SHP77 (cell line): ENCODE results near the gene POLDIP2.

Source experiments
- DNase-seq, 2 experiments: peaks; one replicate each; lab custom pipeline; 2025; lab: John Stamatoyannopoulos, UW

POLDIP2 gene

DNA sequence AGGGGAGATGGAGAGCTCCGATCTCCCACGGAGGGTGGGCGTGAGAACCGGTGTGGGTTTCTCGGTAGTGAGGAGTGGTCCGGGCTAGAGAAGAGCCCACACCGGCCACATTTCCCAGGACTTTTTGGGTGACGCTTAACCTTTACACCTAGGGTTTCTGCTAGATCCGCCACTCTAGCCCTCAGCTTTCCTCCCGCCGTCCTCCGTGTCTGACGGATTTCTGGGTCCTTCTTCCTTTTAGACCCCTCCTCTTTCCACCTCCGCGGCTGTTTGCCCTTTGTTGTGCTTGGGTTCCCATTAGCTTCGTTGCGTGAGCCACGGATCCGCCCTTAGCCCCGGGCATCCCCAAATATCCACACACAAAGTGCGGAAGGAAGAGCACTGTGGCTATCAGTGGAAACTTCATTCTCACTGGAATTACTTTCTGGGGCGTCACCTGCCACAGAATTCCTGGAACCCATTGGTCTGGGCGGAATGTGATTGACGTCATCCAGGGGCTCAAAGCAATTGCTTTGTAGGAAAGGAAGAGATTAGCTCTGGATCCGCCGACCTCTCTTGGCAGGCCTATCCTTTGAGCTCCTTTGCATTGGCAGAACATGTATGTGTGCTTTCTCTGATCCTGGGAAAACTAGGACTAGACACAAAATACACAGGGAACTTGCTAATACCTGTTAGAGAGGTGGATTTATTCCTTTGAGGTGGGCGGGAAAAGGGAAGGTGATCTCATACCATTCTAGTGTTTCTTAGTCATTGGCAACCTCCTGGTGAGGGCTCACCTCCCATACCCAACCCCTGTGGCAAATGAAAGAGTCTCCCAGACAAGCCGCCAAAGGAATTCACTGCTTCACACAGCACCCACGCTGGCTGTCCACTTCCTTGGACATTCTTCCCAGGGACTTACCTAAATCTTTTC lies 21.1 kb downstream of the POLDIP2 start:
- peak; percentile 57 to 65 for DNase-seq

DNA sequence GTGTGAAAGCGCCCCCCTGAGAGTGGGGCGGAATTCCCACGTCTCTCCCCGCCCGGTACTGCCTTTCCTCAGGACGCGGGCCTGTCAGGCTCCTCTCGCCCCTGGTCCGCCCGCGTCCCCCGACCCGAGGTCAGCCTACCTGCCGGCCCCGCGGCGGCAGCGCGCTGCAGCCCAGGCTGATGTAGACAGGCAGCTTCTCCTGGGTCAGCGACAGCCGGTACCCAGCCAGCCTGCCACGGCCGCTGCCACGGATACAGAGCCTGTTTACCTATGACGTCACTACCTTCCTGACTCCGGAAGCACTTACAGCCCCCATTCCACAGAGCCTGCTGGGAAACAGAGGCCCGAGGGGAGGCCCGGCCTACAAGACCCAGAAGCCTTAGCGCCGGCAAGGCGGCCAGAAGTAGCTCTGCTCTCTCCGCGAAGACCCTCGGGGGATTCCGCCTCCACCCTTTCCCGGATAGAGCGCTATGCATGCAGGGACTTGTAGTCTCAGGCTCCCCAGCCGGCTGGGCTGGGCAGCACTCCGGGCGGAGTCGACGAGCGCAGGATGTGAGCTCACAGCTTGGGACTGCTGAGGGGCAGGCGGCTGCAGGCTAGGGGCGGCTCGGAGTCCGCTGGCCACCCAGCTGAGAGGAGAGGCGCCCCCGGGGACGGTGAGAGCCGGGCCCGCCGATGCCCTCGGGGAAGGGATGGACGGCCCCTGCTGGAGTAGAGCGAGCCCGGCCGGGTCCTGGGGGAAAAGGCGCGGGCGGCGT lies 21.9 kb downstream of the POLDIP2 start, which contains the start of the genes IFT20 and TNFAIP1:
Gene IFT20, minus strand, starts transcription at position 272 of the 758 bp plus-strand sequence. CDS start 3,487 bp downstream, outside the sequence.
Gene TNFAIP1, plus strand, starts transcription at position 561 of the 758 bp plus-strand sequence. CDS start 3,761 bp downstream, outside the sequence.
- peak; percentile 99 for DNase-seq

DNA sequence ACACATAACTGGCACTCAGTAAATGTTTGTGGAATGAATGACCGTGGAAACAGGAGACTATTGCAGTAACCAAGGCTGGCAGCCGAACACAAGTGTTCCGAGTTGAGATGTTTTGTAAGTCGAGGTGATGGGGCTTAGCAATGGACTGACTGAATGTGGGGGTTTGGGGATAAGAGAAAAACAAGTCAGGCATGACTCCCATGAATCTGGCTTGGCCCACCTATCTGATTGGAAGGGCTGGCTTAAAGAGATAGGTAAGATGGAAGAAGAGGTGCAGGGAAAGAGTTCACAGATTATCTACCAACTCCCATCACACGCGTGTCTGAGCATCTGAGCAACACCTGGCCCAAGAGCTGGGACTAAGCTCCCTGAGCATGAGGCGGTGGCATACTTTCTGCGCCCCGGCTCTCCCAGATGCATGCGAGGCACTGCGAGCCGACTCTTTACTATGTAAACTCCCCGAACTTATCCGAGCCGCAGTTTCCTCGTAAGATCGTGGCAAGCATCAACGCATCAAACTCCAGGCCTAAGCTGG lies 22.6 kb downstream of the POLDIP2 start:
- no peak for DNase-seq

DNA sequence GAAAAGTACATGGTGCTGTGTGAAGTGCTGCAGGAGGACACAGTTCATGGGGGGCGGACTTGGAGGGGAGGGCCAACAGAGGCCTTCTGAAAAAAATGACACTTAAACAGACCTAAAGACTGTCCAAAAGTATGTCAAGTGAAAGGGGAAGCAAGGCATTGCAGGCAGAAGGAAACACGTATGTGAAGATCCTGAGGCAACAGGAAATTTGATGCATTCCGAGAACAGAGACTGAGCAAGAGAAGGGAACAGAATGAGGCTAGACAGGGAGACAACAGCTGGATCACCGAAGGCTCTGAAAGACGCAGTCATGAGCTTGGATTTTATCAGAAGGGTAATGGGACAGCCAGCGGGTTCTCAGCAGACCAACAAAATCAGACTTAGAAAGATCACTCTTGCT lies 23.2 kb downstream of the POLDIP2 start:
- no peak for DNase-seq

DNA sequence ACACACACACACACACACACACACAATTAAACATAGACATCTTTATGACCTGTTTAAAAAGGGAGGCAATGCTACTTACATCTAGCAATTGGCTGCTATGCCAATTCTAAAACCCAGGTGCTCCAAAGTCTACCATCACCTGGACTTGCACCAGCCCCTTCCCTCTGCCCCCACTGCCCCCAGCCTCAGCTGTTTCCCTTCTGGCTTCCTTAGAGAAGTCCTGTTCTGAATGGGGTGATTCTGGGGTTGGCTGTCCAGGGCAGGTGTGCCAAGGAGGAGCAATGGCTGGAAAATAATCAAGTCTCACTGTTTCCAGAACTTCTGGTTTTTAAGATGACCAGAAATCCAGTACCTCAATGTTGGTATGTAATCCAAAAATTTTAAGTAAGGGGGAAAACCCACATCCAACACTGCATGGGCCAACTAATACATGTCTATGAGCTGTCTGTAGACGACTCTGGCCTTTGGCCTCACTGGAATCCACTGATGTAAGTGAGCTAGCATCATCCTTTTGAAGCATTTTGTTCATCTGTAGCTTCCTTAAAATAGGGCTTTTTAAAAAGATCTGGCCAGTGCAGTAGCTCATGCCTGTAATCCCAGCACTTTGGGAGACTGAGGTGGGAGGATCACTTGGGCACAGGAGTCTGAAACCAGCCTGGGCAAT lies 24.1 kb downstream of the POLDIP2 start:
- DNase-seq = no peak

DNA sequence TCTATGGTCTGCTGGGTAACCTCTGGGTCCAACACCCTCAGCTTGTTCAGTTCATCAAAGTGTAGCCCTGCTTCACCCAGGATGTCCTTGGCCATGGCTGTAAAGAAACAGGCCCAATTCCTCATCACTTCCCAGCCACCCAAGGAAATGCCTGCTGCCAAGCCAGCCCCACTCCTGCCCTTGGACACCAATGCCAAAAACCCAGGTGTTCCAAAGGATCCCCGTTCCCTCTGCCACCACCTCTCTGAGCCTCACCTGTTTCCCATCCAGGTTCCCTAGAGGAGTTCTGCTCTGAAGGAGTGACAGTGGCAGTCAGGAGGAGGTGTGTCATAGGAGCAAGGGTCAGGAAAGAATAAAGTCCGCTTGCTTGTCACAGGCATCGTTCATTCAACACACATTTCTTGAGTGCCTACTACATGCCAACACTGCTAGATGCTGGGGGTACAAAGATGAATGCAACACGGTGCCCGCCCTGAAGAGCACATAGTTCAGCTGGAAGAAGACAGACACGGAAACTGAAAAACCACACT lies 25.4 kb downstream of the POLDIP2 start:
- no peak for DNase-seq

DNA sequence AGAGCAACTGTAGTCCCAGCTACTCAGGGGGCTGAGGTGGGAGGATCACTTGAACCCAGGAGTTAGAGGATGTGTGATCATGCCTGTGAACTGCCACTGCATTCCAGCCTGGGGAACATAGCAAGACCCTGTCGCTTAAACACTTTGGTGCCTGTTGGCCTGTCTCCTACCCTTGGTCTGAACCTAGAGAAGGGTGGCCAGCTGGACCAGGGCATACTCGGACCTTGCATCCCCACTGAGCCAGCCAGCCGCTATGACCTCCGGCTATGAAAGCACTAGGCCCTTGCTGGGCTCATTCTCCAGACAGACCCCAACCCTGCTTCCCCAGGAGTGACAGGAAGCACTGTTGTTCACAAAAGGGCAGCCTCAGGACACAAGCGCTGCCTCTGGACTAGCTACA lies 26.7 kb downstream of the POLDIP2 start:
- DNase-seq = no peak

DNA sequence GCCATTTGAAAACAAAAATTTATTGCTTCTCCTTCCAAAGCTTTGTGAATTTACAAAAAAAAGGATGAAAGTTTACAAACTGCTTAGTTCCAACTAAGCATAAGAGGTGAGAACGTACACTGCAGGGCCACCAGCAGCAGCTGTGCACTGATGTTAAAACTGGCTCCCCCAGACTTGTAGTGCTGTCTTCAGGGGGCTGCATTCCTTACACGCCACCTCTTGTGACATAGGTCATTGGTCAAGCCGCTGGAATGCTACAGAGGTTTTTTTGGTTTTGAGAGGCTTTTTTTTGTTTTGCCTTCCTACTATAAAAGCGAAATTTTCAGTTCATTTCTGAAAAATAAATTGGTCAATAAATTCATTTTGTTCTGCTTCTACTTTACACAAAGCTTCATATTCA lies 29.0 kb downstream of the POLDIP2 start:
- DNase-seq = no peak

DNA sequence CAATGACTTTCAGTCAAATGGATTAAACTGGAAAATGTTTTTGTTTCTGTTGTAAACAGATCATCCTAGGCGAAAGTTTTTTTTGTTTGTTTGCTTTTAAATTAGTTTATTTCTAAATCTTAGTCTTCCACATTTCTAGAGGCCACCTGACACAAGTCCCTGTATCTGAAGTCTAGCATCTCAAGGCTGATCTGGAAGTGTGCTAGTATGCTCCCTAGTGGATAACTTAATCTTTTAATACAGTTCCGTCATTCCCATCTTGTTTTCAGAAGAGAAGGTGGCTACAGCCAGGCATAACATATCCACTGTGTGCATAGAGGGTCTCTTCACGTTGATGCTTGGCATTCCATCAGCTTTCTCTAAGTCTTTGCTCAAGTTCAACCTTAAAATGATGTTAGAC lies 29.6 kb downstream of the POLDIP2 start:
- DNase-seq = no peak

DNA sequence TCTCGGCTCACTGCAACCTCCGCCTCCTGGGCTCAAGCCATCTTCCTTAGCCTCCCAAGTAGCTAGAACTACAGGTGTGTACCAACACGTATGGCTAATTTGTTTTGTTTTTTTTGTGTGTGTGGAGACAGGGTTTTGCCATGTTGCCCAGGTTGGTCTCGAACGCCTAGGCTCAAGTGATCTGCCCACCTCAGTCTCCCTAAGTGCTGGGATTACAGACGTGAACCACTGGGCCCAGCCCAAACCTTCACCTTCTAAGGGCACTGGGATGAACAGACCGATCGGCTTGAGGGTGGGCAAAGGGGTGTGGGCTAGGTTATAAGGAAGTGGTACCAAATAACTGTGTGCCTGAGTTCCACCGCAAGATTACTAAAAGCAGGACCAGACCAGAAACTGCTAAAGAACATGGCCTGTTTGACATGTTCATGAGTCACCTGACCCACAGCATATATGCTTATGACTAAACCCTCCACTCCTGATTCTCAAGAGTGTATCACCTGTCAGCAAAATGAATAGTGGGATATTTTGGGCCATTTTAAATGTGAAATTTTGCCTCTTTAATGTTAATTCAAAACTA lies 30.2 kb downstream of the POLDIP2 start:
- DNase-seq = no peak

DNA sequence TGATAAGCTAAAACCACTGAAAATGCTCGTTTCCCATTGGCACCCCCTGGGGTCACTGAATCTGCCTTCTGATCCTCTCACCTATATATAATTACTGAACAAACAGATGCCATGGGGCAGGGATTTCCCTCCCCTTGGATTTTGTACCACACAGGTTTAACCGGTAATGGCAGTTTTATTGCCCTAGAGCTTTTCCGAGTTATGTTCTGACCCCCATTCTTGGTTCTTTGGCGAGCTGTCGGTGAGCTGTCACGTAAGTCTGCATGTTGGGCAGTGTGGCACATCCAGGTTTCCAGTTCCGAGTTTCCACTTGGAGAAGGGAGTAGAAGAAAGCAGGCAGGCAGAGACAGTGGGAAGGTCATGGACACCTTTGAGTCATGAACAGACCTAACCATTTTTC lies 31.2 kb downstream of the POLDIP2 start:
- no peak for DNase-seq

DNA sequence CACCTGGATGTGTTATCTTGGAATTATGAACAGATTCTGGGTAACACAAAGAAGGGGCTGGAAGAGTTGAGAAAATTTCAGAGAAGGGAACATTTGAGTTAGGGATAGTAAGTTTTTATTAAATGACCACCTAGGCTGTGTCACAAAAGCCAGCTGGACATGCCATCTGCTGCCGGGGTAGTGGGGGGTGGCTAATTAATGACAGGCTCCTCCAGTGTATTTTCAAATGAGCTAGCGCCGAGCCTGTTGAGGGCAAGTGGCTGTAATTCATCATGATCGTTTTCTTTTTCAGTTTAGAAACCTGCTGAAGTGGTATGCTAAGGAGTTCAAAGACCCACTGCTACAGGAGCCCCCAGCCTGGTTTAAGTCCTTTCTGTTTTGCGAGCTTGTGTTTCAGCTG lies 32.1 kb downstream of the POLDIP2 start:
- no peak for DNase-seq

DNA sequence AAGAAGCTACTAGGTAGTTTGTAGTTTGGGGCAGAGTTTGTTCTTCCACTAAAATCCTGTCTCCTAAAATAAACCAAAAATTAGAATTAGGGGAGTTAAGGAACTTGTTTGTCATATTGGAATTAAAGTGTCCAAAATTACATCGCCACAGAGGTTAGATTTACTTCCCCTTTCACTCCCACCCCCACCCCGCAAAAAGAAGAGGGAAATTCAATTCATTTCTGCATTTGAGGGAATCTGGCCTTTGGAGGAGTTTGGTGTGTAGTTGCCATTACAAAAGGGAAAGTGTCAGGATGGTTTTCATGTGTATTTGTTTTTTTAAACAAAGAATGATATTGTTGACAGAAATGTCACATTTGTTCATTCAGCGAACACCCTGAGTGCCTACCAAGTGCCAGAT lies 32.5 kb downstream of the POLDIP2 start:
- no peak for DNase-seq

DNA sequence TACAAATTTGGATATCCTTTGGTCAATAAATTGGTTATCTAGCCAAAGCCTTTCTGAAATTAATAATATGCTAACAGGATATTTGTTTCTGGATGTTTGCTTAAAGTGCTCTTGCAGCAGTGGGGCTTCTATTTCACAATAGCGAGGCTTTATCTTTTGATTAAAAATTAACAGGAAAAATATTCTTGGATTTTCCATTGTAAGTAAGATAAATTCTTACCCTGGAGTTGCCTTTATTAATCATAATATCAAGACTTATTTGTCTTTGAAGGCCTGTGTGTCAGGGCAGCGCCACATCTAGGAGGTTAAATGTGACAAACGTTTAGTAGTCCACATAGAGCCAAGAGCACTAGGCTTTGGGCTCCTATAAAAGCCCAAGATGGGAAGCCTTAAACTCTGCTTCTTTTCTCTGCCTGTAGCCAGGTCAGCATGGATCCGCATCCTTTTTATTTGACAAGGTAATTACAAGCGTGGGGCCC lies 33.0 kb downstream of the POLDIP2 start:
- DNase-seq = no peak

DNA sequence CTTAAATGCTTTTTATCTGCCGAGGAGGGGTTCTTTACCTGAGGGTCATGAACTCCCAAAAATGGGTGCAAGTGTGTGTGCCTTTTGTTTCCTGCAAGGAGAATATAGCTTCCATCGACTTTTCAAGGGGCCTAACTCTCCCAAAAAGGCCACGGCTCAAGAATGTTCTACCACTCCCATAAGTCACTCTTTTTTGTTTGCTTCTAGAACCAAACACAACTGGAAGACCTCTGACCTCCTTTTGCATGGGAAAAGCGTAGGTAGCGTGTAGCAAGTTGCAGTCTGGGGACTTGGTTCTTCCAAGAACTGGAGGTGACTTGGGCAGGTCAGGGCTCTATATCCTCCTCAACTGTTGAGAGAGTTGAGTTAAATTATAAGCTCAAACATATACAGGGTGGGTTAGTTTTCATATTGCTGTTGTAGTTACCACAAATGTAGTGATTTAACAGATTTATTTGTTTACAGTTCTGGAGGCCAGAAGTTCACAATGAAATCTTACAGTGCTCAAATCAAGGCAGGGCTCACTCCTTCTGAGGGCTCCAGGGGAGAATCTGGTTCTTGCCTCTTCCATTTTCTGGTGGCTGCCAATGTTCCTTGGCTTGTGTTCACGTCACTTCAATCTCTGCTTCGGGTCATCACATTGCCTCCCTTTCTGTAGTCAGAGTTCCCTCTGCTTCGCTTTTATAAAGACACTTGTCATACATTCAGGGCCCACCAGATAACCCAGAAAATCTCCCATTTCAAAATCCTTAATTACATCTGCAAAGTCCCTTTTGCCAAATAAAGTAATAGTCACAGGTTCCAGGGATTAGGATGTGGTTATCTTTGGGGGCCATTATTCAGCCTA lies 36.9 kb downstream of the POLDIP2 start:
- no peak for DNase-seq

DNA sequence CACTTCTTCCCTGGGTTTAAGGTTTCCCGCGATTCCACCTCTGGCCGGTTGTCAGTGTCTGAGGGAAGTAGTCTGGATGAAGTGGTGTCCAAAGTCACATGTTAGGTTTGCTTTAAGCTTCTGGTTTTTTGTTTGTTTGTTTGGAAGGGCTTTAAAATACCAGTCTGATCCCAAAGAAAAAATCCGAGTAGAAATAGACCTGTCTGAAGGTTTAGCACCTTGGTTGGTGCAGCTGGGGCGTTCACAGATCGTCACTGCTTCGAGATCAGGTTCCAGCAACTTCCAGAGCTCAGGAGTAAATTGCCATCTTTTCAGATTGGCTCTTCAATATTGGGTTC lies 37.8 kb downstream of the POLDIP2 start:
- no peak for DNase-seq

DNA sequence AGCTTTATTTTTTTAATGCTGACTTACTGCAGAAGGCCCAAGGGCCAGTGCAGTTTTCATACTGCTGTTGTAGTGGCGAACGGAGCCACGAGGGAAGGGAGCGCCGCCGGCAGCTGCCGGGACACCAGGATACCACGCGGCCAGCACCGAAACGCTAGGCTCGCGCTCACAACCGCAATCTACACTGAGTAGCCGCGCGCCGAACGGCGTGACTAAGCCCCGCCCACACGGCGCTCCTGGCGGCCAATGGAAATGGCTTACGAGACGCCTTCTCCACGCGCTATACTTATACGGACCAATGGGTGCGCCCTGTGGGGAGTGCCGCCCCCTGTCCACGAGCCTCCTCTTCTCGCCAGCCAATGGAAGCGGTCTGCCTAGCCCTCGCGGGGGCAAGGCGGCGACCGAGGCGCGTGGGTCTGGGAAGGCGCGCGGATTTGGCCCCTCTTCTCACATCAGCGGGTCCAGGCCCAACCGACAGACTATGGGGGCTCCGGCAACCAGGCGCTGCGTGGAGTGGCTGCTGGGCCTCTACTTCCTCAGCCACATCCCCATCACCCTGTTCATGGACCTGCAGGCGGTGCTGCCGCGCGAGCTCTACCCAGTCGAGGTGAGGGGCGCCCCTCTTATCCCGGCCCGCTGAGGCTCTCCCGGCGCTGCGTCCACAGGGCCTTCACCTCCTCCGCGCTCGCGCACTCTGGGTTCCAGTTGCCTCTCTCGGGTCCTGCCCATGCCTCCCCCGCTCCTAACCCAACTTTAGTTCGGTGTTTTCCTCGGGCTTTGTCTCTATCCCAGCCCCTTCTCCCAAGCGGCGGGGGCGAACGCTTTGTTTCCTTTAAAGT lies 38.3 kb downstream of the POLDIP2 start, which contains the start of gene TMEM97:
Gene TMEM97, plus strand, starts transcription at position 442 of the 839 bp plus-strand sequence. Its CDS starts 40 bp downstream, at position 482.
- peak; percentile 96 to 98 for DNase-seq

DNA sequence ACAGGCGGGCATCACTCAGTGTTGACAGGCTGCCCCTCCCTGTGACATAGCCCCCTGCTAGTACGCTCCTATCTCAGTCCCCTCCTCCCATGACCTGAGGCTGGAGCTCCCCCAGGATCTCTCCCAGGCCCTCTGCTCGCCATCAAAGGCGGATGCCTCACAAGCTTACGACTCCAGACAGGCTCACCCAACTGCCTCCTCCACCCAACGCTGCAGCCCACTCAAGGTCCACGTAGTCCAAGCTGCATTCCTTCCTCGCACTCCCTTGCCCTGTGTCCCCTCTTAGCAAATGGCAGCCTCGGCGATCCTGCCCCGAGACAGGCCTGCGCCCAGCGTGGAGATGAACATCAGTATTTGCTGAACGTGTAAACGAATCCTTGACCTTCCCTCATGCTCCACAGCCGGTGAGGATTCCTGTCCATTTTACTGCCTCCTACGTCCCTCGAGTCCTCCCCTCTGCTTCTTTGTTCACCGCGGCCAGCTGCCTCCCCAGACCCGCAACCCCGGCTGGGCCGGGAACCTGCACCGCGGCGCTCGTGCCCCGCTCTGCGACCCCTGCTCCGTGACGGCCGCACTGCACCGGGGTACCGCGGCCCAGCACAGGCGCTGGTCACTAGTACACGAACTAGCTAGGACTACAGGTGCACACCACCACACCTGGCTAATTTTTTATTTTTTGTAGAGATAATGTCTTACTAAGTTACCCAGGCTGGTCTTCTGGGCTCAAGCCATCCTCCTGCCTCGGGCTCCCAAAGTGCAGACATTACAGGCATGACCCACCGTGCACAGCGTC lies 39.2 kb downstream of the POLDIP2 start:
- DNase-seq = peak in 1 of 2 experiments; percentile 9
